K562 (cell line): ENCODE data around the gene KEL. TPM values are rescaled to one million over a fixed set of nuclear protein-coding genes. Genes with fewer than 3 reads are reported as not detected.

Experiments used
- CREM ChIP-seq: IDR thresholded peaks from 2 replicates; pipeline ENCODE4 v1.6.1; 2014; ENCODE audit warnings: antibody characterized with exemption, low read depth
- CTBP1 ChIP-seq: fragments of 450-650 bp; IDR thresholded peaks from 2 replicates; pipeline ENCODE4 v1.6.1; 2016; ENCODE audit warnings: borderline replicate concordance
- CTCF ChIP-seq, 3 experiments: IDR thresholded peaks in 2 of 3; conservative IDR thresholded peaks in 1 of 3; 2 replicates each; pipeline ENCODE4 v1.5.1; 2011 to 2012; ENCODE audit warnings: low read length in 3 of 3, mild to moderate bottlenecking in 3 of 3, control low read depth in 2 of 3, improper control_type of control experiment in 1 of 3, inconsistent platforms in 1 of 3, low read depth in 1 of 3, mixed read lengths in 1 of 3, moderate library complexity in 1 of 3; ENCODE audit not compliant: insufficient read depth in 2 of 3
- E2F3 ChIP-seq: fragments of 250-450 bp; sonication (Bioruptor Pico); IDR thresholded peaks from 2 replicates; pipeline ENCODE4 v1.4.0; 2020; ENCODE audit warnings: mild to moderate bottlenecking
- EHMT2 ChIP-seq: fragments of 450-650 bp; IDR thresholded peaks from 2 replicates; pipeline ENCODE4 v1.6.1; 2018; ENCODE audit warnings: antibody characterized with exemption
- MAX ChIP-seq: sonication (generic); formaldehyde crosslinking; IDR thresholded peaks from 2 replicates; pipeline ENCODE4 v1.9.0; 2022; ENCODE audit warnings: mild to moderate bottlenecking, missing genetic modification reagents
- PBX2 ChIP-seq, 2 experiments: IDR thresholded peaks in 1 of 2; conservative IDR thresholded peaks in 1 of 2; 2 replicates each; pipeline ENCODE4 v1.6.1; 2016; ENCODE audit warnings: low read depth in 2 of 2, mild to moderate bottlenecking in 1 of 2, missing compliant biosample characterization in 1 of 2, missing genetic modification characterization in 1 of 2, moderate library complexity in 1 of 2
- REST ChIP-seq, 2 experiments: fragments of 450-650 bp; formaldehyde crosslinking in 1 of 2; IDR thresholded peaks; 2 replicates each; pipeline versions ENCODE4 v1.4.0 to v1.6.1; 2014 to 2020; ENCODE audit warnings: mild to moderate bottlenecking in 2 of 2, borderline replicate concordance in 1 of 2, low read depth in 1 of 2
- SNIP1 ChIP-seq: fragments of 450-650 bp; IDR thresholded peaks from 2 replicates; pipeline ENCODE4 v1.7.1; 2017; ENCODE audit warnings: low read depth, mild to moderate bottlenecking
- SREBF1 ChIP-seq: fragments of 150-350 bp; IDR thresholded peaks from 2 replicates; pipeline ENCODE4 v1.6.1; 2014; ENCODE audit warnings: antibody characterized with exemption, low read depth, low read length, borderline replicate concordance
- USF1 ChIP-seq: sonication (generic); formaldehyde crosslinking; IDR thresholded peaks from 2 replicates; pipeline ENCODE4 v1.9.0; 2022; ENCODE audit warnings: mild to moderate bottlenecking, missing genetic modification reagents
- USF2 ChIP-seq: sonication (generic); formaldehyde crosslinking; IDR thresholded peaks from 2 replicates; pipeline ENCODE4 v1.5.0; 2020; ENCODE audit warnings: missing genetic modification reagents
- polyA plus RNA-seq, 8 experiments: library from polyadenylated mRNA; depleted of rRNA in 4 of 8; stranded (reverse) in 5 of 8; unstranded in 3 of 8; fragments of >200 nt; fragmentation: Nextera tagmentation in 2 of 8; fragmentation: Illumina TruSeq in 1 of 8; extraction: Ambion mirVana in 2 of 8; extraction: Trizol in 1 of 8; gene quantifications; 2 replicates each; pipeline versions ENCODE4 v1.2.1 to v1.2.3, GENCODE V29; 2011 to 2014; ENCODE audit warnings: inconsistent platforms in 1 of 8, missing spikeins in 1 of 8
- total RNA-seq, 7 experiments: library from RNA; depleted of rRNA in 6 of 7; stranded (reverse); fragments of >200 nt in 6 of 7; fragmentation: Illumina TruSeq in 2 of 7; extraction: Trizol in 2 of 7; gene quantifications; 2 replicates each; pipeline versions ENCODE4 v1.2.1 to v1.2.3, GENCODE V29; 2011 to 2021; ENCODE audit warnings: low replicate concordance in 1 of 7

KEL gene
- total and polyA plus RNA-seq, 9 of the 15 experiments (the other 6 are each of a cell fraction or from before 2014, with no cell fraction given) = 9.0 to 47.4 (median 22.2) TPM

GRCh38 chr7:142925413-142925812 lies 36.8 kb downstream of the KEL start (continued):
- TF ChIP-seq REST (IDR thresholded peaks at IDR 0.05; ENCODE audit: borderline replicate concordance) = peak; percentile 50; the same call in 1 of the 2 replicates
- TF ChIP-seq REST (CRISPR knock-in tag; IDR thresholded peaks at IDR 0.05; ENCODE audit: low read depth) = no peak
- TF ChIP-seq SNIP1 = no peak
- peak; percentile 86 for TF ChIP-seq USF1
- peak; percentile 70 for TF ChIP-seq MAX (CRISPR knock-in tag)
- TF ChIP-seq SREBF1 = no peak
- TF ChIP-seq USF2 = peak; percentile 72
- 0 out of 2 replicates have a peak, but pooled peaks have one; percentile 21 for TF ChIP-seq CTBP1
- peak; percentile 67 to 69 (median 69) for TF ChIP-seq CTCF (IDR thresholded peaks at IDR 0.05 in 2 of 3, conservative IDR thresholded peaks at IDR 0.05 in 1 of 3; ENCODE audit: insufficient read depth in 2 of 3, low read depth in 1 of 3, low read length in 3 of 3)
- TF ChIP-seq PBX2 (CRISPR knock-in tag; IDR thresholded peaks at IDR 0.05; ENCODE audit: low read depth) = no peak
- 0 out of 2 replicates have a peak, but pooled peaks have one; percentile 6 for TF ChIP-seq PBX2 (tag; conservative IDR thresholded peaks at IDR 0.05; ENCODE audit: low read depth)
- TF ChIP-seq EHMT2 = 0 out of 2 replicates have a peak, but pooled peaks have one; percentile 39
- TF ChIP-seq E2F3 (CRISPR knock-in tag) = no peak
- TF ChIP-seq CREM = 0 out of 2 replicates have a peak, but pooled peaks have one; percentile 30
